ENCODE data around the gene EIF4EBP2.

DNA sequence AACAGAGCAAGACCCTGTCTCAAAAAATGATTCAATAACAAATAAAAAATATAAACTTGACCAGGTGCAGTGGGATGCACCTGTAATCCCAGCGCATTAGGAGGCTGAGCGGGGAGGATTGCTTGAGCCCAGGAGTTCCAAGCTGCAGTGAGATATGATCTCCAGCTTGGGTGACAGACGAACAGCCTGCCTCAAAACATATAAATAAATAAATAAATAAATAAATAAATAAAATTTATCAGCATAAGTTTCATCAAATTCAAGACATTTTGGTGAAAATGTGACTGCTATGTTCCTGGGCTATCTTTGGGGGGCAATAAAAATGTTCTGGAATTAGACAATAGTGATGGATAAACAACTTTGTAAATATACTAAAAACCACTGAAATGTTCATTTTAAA, 4.8 kb upstream of the EIF4EBP2 start:
- TF ChIP-seq EZH2 (IDR thresholded peaks at IDR 0.05; ENCODE audit: insufficient read depth, poor library complexity, severe bottlenecking) (no peak), EZH2phosphoT487 (IDR thresholded peaks at IDR 0.05; ENCODE audit: insufficient read depth, low read depth) (no peak)

Data from GM23248 (cell line).